T47D (cell line): ENCODE results near the gene EPHA2.
"Not testable (repeated sequence)": the region's sequence is repeated elsewhere in the genome, so short reads cannot be mapped to it uniquely, and the experiment has no call there.

Source experiments
- DNase-seq, 2 experiments: peaks; one replicate each; pipeline versions ENCODE4 v3.0.0 to v3.0.0-alpha.2; 2011 to 2012; ENCODE audit warnings: low read depth in 1 of 2, low spot score in 1 of 2
- JUND ChIP-seq: IDR thresholded peaks from 2 replicates; pipeline ENCODE4 v1.6.1; 2012; ENCODE audit warnings: low read depth
- in situ Hi-C: cut with HindIII; loops from 2 replicates; pipeline ENCODE4 v1.10.0; 2016; ENCODE audit warnings: low sequenced_read_pairs, low pct_unique_long_range_greater_than_20kb

Gene EPHA2

GRCh38 chr1:16155537-16156410 lies at the start of gene EPHA2:
Gene EPHA2 (minus strand): TSS chr1:16156069. CDS start chr1:16155932, 137 bp downstream.
- in situ Hi-C loops, result no loop called here
- no peak for TF ChIP-seq JUND
- DNase-seq, result peak; percentile 84 to 85

- TF ChIP-seq JUND, result no peak
- in situ Hi-C loops, result no loop called here
- DNase-seq, result no peak
Measured at GRCh38 chr1:16205334-16205671, 49.4 kb upstream of the EPHA2 start.

GRCh38 chr1:16204634-16205333 lies 48.9 kb upstream of the EPHA2 start:
- in situ Hi-C loops, result no loop called here
- no peak for TF ChIP-seq JUND
- no peak for DNase-seq

GRCh38 chr1:16204216-16204615 lies 48.3 kb upstream of the EPHA2 start:
- in situ Hi-C loops, result no loop called here
- no peak for TF ChIP-seq JUND
- DNase-seq, result no peak

- no peak for DNase-seq
- in situ Hi-C loops, result no loop called here
- no peak for TF ChIP-seq JUND
Measured at GRCh38 chr1:16203550-16203949, 47.7 kb upstream of the EPHA2 start.

GRCh38 chr1:16202281-16203210 lies 46.7 kb upstream of the EPHA2 start:
- in situ Hi-C loops, result no loop called here
- no peak for TF ChIP-seq JUND
- no peak for DNase-seq

GRCh38 chr1:16199700-16200099 lies 43.8 kb upstream of the EPHA2 start:
- in situ Hi-C loops, result no loop called here
- no peak for TF ChIP-seq JUND
- DNase-seq, result no peak

- DNase-seq, result no peak
- in situ Hi-C loops, result no loop called here
- TF ChIP-seq JUND, result no peak
Measured at GRCh38 chr1:16199157-16199501, 43.3 kb upstream of the EPHA2 start.

- no peak for TF ChIP-seq JUND
- DNase-seq, result no peak
- in situ Hi-C loops, result no loop called here
Measured at GRCh38 chr1:16198444-16199156, 42.7 kb upstream of the EPHA2 start.

- no peak for DNase-seq
- no peak for TF ChIP-seq JUND
- in situ Hi-C loops, result no loop called here
Measured at GRCh38 chr1:16196874-16197273, 41.0 kb upstream of the EPHA2 start.

- in situ Hi-C loops, DNase-seq: not testable (repeated sequence)
Measured at GRCh38 chr1:16196139-16196538, 40.3 kb upstream of the EPHA2 start.

- no peak for DNase-seq
- in situ Hi-C loops, result no loop called here
- TF ChIP-seq JUND, result no peak
Measured at GRCh38 chr1:16195518-16195905, 39.6 kb upstream of the EPHA2 start.
